Body of pancreas (tissue), 4 donors: ENCODE measurements around the gene KPNA6.

Experiments used
- POLR2A ChIP-seq, 3 donors: fragments of 450-650 bp; IDR thresholded peaks; one replicate each; pipeline ENCODE4 v1.6.1; 2016; ENCODE audit warnings: antibody characterized with exemption in 3 of 3, mild to moderate bottlenecking in 2 of 3
- TF ChIP-seq, protein P1 (sequence below), 7 experiments: fragments of 450-650 bp in 4 of 7; fragments of 200-600 bp in 3 of 7; sonication (generic) in 3 of 7; IDR thresholded peaks; one replicate each; pipeline ENCODE4 v1.5.1; 2016 to 2019; ENCODE audit warnings: antibody characterized with exemption in 7 of 7

DNA sequence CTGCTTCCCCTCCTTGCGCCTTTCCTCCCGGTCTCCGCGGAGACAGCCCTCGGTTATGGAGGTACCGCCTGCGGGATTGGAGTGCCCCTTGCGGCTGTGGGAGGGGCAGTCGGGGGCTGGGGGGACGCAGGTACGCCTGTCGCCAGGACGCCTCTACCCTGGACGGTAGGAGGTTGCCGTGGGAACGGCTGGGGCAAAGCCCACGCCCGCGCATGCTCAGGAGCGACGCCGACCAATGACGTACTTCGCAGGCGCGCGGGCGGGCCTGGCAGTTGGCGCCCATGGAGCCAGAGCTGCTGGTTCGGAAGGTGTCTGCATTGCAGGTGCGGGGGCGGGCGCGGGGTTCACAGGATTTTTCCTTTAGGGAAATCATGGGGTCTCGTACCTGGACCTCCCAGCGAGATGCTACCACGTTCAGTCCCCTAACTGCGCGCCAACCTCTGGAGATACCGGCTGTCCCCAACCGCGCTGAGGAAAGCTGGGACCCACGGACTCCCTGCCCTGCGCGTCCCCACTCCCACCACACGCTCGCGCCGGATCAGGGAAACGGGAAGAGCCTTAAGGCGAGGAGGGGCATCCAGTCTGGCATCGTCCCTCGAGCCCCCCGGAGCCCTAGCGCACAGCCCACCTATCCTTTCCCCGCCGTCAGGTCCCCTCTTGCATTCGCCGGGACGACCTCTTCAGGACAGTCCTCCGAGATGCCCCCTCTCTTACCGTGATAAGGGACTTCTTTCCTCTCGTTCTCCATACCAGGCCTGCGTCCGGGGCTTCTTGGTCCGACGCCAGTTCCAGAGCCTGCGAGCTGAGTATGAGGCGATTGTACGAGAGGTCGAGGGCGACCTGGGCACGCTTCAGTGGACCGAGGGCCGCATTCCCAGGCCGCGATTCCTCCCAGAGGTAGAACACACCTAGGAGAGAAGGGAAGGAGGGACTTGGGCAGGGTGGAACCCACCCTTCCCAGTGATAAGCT, 97.8 kb downstream of the KPNA6 start, which contains the start of gene IQCC:
- TF ChIP-seq, protein P1, sequence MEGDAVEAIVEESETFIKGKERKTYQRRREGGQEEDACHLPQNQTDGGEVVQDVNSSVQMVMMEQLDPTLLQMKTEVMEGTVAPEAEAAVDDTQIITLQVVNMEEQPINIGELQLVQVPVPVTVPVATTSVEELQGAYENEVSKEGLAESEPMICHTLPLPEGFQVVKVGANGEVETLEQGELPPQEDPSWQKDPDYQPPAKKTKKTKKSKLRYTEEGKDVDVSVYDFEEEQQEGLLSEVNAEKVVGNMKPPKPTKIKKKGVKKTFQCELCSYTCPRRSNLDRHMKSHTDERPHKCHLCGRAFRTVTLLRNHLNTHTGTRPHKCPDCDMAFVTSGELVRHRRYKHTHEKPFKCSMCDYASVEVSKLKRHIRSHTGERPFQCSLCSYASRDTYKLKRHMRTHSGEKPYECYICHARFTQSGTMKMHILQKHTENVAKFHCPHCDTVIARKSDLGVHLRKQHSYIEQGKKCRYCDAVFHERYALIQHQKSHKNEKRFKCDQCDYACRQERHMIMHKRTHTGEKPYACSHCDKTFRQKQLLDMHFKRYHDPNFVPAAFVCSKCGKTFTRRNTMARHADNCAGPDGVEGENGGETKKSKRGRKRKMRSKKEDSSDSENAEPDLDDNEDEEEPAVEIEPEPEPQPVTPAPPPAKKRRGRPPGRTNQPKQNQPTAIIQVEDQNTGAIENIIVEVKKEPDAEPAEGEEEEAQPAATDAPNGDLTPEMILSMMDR (IDR thresholded peaks at IDR 0.05), result peak in 1 of 7 experiments; percentile 24
- peak; percentile 57 to 90 (median 84) for TF ChIP-seq POLR2A (IDR thresholded peaks at IDR 0.05)
